22Rv1 (cell line): ENCODE data around the gene MYO18B.

Source experiments
- ZFX ChIP-seq: fragments of 450-650 bp; IDR thresholded peaks from 2 replicates; pipeline ENCODE4 v1.6.1; 2017; ENCODE audit warnings: antibody characterized with exemption, borderline replicate concordance
- TF ChIP-seq, protein P1 (sequence below): fragments of 450-650 bp; IDR thresholded peaks from 2 replicates; pipeline ENCODE4 v1.5.1; 2017; ENCODE audit warnings: mild to moderate bottlenecking

DNA sequence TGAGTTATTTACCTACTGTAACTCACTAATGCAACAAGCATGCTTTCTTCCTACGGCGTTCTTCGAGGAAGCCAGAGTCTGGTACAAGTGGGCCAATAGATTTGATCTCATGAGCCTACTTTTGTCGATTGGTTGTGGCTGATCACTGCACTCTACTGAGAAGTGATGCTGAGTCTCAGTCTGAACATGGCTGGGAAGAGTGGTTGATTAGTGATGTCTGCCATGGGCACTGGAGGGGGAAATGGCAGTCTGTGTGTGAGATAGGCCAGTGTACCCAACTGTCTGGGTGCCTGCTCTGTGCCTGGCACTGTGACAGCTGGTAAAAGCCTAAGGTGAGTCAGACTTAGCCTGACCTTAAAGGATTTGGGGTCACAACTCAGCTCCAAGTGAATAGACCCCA lies 28.3 kb downstream of the MYO18B start:
- TF ChIP-seq, protein P1, sequence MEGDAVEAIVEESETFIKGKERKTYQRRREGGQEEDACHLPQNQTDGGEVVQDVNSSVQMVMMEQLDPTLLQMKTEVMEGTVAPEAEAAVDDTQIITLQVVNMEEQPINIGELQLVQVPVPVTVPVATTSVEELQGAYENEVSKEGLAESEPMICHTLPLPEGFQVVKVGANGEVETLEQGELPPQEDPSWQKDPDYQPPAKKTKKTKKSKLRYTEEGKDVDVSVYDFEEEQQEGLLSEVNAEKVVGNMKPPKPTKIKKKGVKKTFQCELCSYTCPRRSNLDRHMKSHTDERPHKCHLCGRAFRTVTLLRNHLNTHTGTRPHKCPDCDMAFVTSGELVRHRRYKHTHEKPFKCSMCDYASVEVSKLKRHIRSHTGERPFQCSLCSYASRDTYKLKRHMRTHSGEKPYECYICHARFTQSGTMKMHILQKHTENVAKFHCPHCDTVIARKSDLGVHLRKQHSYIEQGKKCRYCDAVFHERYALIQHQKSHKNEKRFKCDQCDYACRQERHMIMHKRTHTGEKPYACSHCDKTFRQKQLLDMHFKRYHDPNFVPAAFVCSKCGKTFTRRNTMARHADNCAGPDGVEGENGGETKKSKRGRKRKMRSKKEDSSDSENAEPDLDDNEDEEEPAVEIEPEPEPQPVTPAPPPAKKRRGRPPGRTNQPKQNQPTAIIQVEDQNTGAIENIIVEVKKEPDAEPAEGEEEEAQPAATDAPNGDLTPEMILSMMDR = no peak
- TF ChIP-seq ZFX = no peak
